GM23248 (cell line): Measurements from ENCODE around the gene RNLS. TPM values are rescaled to one million over a fixed set of nuclear protein-coding genes. Genes with fewer than 3 reads are reported as not detected.

Experiments
- DNase-seq: peaks from one replicate; pipeline ENCODE4 v3.0.0-alpha.2; 2015
- H2AFZ ChIP-seq: fragments of 200-600 bp; sonication (generic); 2 replicates; pipeline ENCODE4 v1.6.1; 2016; ENCODE audit warnings: antibody characterized with exemption
- H3F3A ChIP-seq: fragments of 200-600 bp; sonication (generic); 2 replicates; pipeline ENCODE4 v1.6.1; 2016; ENCODE audit warnings: mild to moderate bottlenecking, antibody characterized with exemption, mixed run types; ENCODE audit not compliant: insufficient read depth
- H3K27ac ChIP-seq: fragments of 200-600 bp; sonication (generic); 2 replicates; pipeline ENCODE4 v1.5.1; 2016; ENCODE audit warnings: mild to moderate bottlenecking
- H3K27me3 ChIP-seq: fragments of 200-600 bp; sonication (generic); replicated peaks from 2 replicates; pipeline ENCODE4 v1.6.1; 2016; ENCODE audit warnings: mild to moderate bottlenecking; ENCODE audit not compliant: insufficient read depth
- H3K36me3 ChIP-seq: fragments of 200-600 bp; sonication (generic); 2 replicates; pipeline ENCODE4 v1.6.1; 2016; ENCODE audit warnings: low read depth, mild to moderate bottlenecking
- H3K4me1 ChIP-seq: fragments of 200-600 bp; sonication (generic); 2 replicates; pipeline ENCODE4 v1.6.1; 2016; ENCODE audit warnings: mild to moderate bottlenecking; ENCODE audit not compliant: insufficient read depth
- H3K4me2 ChIP-seq: fragments of 200-600 bp; sonication (generic); one replicate; pipeline ENCODE4 v1.6.1; 2016; ENCODE audit warnings: mild to moderate bottlenecking; ENCODE audit not compliant: unreplicated experiment
- H3K4me3 ChIP-seq: fragments of 200-600 bp; sonication (generic); 2 replicates; pipeline ENCODE4 v1.5.1; 2016; ENCODE audit warnings: mild to moderate bottlenecking
- H3K79me2 ChIP-seq: fragments of 200-600 bp; sonication (generic); 2 replicates; pipeline ENCODE4 v1.6.1; 2016; ENCODE audit warnings: mild to moderate bottlenecking; ENCODE audit not compliant: insufficient read depth
- H3K9ac ChIP-seq: fragments of 200-600 bp; sonication (generic); 2 replicates; pipeline ENCODE4 v1.6.1; 2016; ENCODE audit warnings: mild to moderate bottlenecking
- H3K9me2 ChIP-seq: fragments of 200-600 bp; sonication (generic); 2 replicates; pipeline ENCODE4 v1.6.1; 2016; ENCODE audit warnings: mixed run types, mild to moderate bottlenecking, moderate library complexity; ENCODE audit not compliant: insufficient read depth
- H3K9me3 ChIP-seq: fragments of 200-600 bp; sonication (generic); one replicate; pipeline ENCODE4 v1.6.1; 2017; ENCODE audit warnings: low read depth
- H4K20me1 ChIP-seq: fragments of 200-600 bp; sonication (generic); 2 replicates; pipeline ENCODE4 v1.6.0; 2016; ENCODE audit not compliant: insufficient read depth
- EZH2 ChIP-seq: fragments of 200-600 bp; sonication (generic); IDR thresholded peaks from 2 replicates; pipeline ENCODE4 v1.6.1; 2018; ENCODE audit warnings: antibody characterized with exemption, mild to moderate bottlenecking; ENCODE audit not compliant: insufficient read depth, poor library complexity, severe bottlenecking
- EZH2phosphoT487 ChIP-seq: fragments of 200-600 bp; sonication (generic); IDR thresholded peaks from 2 replicates; pipeline ENCODE4 v1.6.1; 2018; ENCODE audit warnings: antibody characterized with exemption, moderate library complexity, mild to moderate bottlenecking, low read depth; ENCODE audit not compliant: insufficient read depth
- WGBS, 2 experiments: methylation state at CpG; one replicate each; pipeline ENCODE4 v1.1.6; 2015 to 2017; ENCODE audit warnings: low lambda C conversion rate in 2 of 2, low coverage in 1 of 2; ENCODE audit errors: missing lambda C conversion rate in 2 of 2; 5-methylcytosine and 5-hydroxymethylcytosine counted together
- in situ Hi-C: fragments of 300-500 bp; cut with MboI; formaldehyde crosslinking; loops from 2 replicates; pipeline ENCODE4 v1.15.0; 2020
- polyA plus RNA-seq: library from polyadenylated mRNA; unstranded; fragments of >200 nt; fragmentation: Nextera tagmentation; extraction: Ambion mirVana; gene quantifications from 2 replicates; pipeline ENCODE4 v1.2.1, GENCODE V29; 2016
- total RNA-seq: library from RNA; depleted of rRNA; stranded (reverse); fragments of >200 nt; shearing (Covaris generic); gene quantifications from 2 replicates; pipeline ENCODE4 v1.2.3, GENCODE V29; 2014

Gene RNLS
- total and polyA plus RNA-seq, 2 experiments from 2014 or later, result 11.5 to 23.1 TPM

DNA sequence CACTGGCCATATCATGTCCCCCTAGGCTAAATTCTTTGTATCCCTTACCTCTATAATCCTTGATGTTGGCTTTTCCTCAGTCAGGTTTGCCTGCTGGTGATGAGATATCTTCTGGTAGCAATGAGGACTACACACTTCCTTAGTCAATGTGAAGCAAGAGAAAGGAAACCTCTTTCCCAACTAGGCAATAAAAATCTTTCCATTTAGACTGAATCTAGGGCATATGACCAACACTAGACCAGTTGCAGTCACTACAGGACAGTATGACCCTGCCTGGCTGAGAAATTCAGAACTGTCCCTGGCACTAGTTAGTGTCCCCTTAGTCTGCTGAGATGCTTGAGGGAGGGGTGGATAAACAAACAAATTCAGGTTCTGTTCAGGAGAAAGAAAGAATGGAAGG is 142.6 kb downstream of the RNLS start:
- TF ChIP-seq EZH2 (no peak), EZH2phosphoT487 (no peak)
- in situ Hi-C loops, result no loop called here
- Histone ChIP-seq H3K36me3 (no peaks in the 10 kb centered on the region), H3K4me2 (no peak overlapping the region), H3F3A (no peaks in the 10 kb centered on the region), H2AFZ (no peak overlapping the region), H4K20me1 (no peaks in the 10 kb centered on the region), H3K27ac (no peak overlapping the region), H3K27me3 (no peaks in the 10 kb centered on the region), H3K79me2 (no peaks in the 10 kb centered on the region), H3K4me1 (no peaks in the 10 kb centered on the region), H3K9ac (no peak overlapping the region), H3K9me2 (peaks cover 4% of the 10 kb centered on the region; the same call in 1 of the 2 replicates), H3K4me3 (no peak overlapping the region), H3K9me3 (no peaks in the 10 kb centered on the region)
- no peak for DNase-seq

DNA sequence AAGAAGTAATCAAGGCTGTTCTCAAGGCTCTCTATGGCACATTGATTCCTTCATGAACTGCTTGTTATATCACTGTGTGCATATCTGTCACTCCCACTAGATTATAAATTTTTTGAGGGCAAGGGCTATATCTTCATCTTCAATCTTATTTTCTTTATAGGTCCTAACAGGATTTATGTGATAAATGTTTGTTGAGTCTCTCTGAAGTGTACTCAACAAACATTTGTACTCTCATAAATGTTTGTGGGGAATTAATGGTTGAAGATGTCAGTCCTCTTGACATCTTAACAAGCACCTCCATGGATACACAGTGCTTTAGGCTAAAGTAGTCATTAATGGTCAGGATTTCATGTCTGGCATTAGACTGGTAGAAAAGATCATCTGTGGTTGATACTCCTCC is 143.2 kb downstream of the RNLS start:
- no peak for DNase-seq
- Histone ChIP-seq H3K9me3 (no peaks in the 10 kb centered on the region), H3K27ac (no peak overlapping the region), H3K4me1 (no peaks in the 10 kb centered on the region), H4K20me1 (no peaks in the 10 kb centered on the region), H3K9me2 (peaks cover 4% of the 10 kb centered on the region; the same call in 1 of the 2 replicates), H3F3A (no peaks in the 10 kb centered on the region), H3K4me2 (no peak overlapping the region), H3K36me3 (no peaks in the 10 kb centered on the region), H2AFZ (no peak overlapping the region), H3K79me2 (no peaks in the 10 kb centered on the region), H3K4me3 (no peak overlapping the region), H3K9ac (no peak overlapping the region), H3K27me3 (no peaks in the 10 kb centered on the region)
- in situ Hi-C loops, result no loop called here
- TF ChIP-seq EZH2phosphoT487 (no peak), EZH2 (no peak)

DNA sequence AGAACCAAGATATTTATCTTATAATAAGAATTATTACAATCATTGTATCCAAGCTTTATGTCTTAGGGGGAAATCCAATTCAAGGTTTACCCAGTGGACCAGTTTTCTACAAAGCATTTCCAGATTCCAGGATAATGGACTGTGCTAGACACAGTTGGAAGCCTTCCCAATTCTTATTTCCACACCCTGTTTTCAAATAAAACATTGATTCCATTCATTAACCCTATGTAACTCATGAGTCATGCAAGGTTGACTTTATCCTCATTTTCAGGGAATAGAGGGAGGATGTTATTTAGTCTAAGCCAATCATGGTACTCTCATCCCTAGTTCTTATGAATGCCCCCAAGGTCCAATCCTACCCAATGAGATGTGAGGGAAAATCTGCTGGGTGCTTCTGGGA is 145.7 kb downstream of the RNLS start:
- H3K4me3 ChIP-seq, result no peak overlapping the region
- no peaks in the 10 kb centered on the region for H3K36me3 ChIP-seq
- no peak overlapping the region for H3K4me2 ChIP-seq
- in situ Hi-C loops, result no loop called here
- no peaks in the 10 kb centered on the region for H4K20me1 ChIP-seq
- H3K27me3 ChIP-seq, result no peaks in the 10 kb centered on the region
- peaks cover 4% of the 10 kb centered on the region; the same call in 1 of the 2 replicates for H3K9me2 ChIP-seq
- no peaks in the 10 kb centered on the region for H3K9me3 ChIP-seq
- no peaks in the 10 kb centered on the region for H3F3A ChIP-seq
- H3K27ac ChIP-seq, result no peak overlapping the region
- H3K4me1 ChIP-seq, result no peaks in the 10 kb centered on the region
- no peak for TF ChIP-seq EZH2phosphoT487
- no peak for TF ChIP-seq EZH2
- H3K9ac ChIP-seq, result no peak overlapping the region
- no peak overlapping the region for H2AFZ ChIP-seq
- H3K79me2 ChIP-seq, result no peaks in the 10 kb centered on the region
- DNase-seq, result no peak

DNA sequence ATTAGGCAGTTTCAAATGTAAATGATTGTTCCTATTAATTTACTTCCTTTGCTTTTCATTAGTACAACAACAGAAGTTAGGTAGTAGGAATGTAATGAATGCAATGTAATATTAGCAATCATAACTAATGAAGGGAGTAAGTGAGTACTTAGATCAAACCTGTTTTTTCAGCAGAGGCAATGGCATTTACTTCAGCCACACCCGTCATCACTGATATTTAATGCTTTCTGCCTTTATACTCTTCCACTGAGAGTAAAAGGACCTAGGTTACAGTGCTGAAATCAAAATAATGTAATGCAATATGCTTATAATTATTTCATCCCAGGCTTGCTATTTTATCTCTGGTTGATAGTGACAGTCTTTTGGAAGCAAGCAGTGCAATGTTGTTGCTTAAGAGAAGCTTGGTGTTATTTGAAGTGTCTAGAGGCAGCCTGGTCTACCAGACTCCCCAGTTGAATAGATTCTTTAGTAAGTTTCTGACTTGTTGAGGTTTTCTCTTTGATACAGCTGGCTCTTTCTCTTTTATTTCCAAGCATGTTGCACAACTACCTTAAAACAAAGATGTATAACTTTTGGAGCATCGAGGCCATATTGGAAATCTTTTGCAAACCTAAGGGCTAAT is 149.4 kb downstream of the RNLS start:
- H2AFZ ChIP-seq, result no peak overlapping the region
- no peaks in the 10 kb centered on the region; the same call in 1 of the 2 replicates for H3K9me2 ChIP-seq
- no peaks in the 10 kb centered on the region for H3K36me3 ChIP-seq
- no peaks in the 10 kb centered on the region for H3K9me3 ChIP-seq
- TF ChIP-seq EZH2 (no peak), EZH2phosphoT487 (no peak)
- H3K4me3 ChIP-seq, result no peak overlapping the region
- H3K4me1 ChIP-seq, result peaks cover 6% of the 10 kb centered on the region
- in situ Hi-C loops, result no loop called here
- H3K4me2 ChIP-seq, result no peak overlapping the region
- H3K27me3 ChIP-seq, result no peaks in the 10 kb centered on the region
- 71 to 85% methylated on average over 2 of the region's 2 CpGs for WGBS, 2 experiments
- H4K20me1 ChIP-seq, result no peaks in the 10 kb centered on the region
- no peaks in the 10 kb centered on the region for H3K79me2 ChIP-seq
- no peaks in the 10 kb centered on the region; the same call in 1 of the 2 replicates for H3F3A ChIP-seq
- no peak overlapping the region for H3K27ac ChIP-seq
- no peak for DNase-seq
- H3K9ac ChIP-seq, result no peak overlapping the region

DNA sequence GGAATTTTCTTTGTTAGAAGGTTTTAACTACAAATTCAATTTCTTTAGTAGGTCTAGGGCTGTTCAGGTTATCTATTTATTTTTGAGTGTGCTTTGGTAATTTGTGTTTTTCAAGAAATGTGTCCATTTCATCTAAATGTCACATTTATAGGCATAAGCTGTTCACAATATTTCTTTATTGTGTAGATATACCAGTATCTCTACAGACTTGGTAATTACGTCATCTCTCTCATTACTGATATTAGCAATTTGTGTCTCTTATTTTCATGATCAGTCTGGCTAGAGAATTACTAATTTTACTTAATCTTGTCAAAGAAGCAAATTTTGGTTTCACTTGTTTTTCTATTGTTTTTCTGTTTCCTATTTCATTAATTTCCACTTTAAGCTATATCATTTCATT is 152.0 kb downstream of the RNLS start:
- H3K9me2 ChIP-seq, result no peaks in the 10 kb centered on the region; the same call in 1 of the 2 replicates
- no peak for DNase-seq
- WGBS, 2 experiments, result 95 to 96% methylated on average over 1 of the region's 1 CpG
- no peak overlapping the region for H3K4me2 ChIP-seq
- no peak overlapping the region for H3K4me3 ChIP-seq
- no peak overlapping the region for H3K27ac ChIP-seq
- TF ChIP-seq EZH2phosphoT487 (no peak), EZH2 (no peak)
- no peaks in the 10 kb centered on the region for H3K36me3 ChIP-seq
- H3K4me1 ChIP-seq, result peaks cover 11% of the 10 kb centered on the region
- in situ Hi-C loops, result no loop called here
- no peaks in the 10 kb centered on the region; the same call in 1 of the 2 replicates for H3F3A ChIP-seq
- no peaks in the 10 kb centered on the region for H3K79me2 ChIP-seq
- no peak overlapping the region for H3K9ac ChIP-seq
- H4K20me1 ChIP-seq, result no peaks in the 10 kb centered on the region
- H2AFZ ChIP-seq, result no peak overlapping the region
- no peaks in the 10 kb centered on the region for H3K9me3 ChIP-seq
- no peaks in the 10 kb centered on the region for H3K27me3 ChIP-seq
